HepG2 (cell line): ENCODE data around the gene KANSL3. TPM values are rescaled to one million over a fixed set of nuclear protein-coding genes. Genes with fewer than 3 reads are reported as not detected.

Experiments
- ATAC-seq: fragments of 200-7000 bp; cut with Tn5 transposase; 3 replicates; pipeline ENCODE4 v1.9.1; 2020; ENCODE audit warnings: mild to moderate bottlenecking, moderate library complexity
- BruUV-seq: library from RNA; stranded (reverse); fragments of 400-500 nt; replicated peaks from 2 replicates; lab custom pipeline; 2021; lab: Mats Ljungman, UMichigan
- CTCF ChIA-PET: fragments of 300-600 bp; formaldehyde crosslinking; extraction: SDS; loops from one replicate; lab custom pipeline; 2021; ENCODE audit warnings: low total read pairs, inconsistent platforms, low intra/inter-chr PET ratio; lab: Yijun Ruan, JAX
- POLR2A ChIA-PET: fragments of 350-600 bp; sonication (Branson Sonifier 250); formaldehyde crosslinking; loops from one replicate; lab custom pipeline; 2020; ENCODE audit warnings: antibody characterized with exemption, inconsistent platforms; lab: Yijun Ruan, JAX
- DNase-seq: peaks from one replicate; pipeline ENCODE4 v3.0.0-alpha.2; 2015; ENCODE audit warnings: low spot score
- FAIRE-seq: peaks from 3 replicates; lab custom pipeline; 2011; peaks lifted over from hg19 to GRCh38; lab: Jason Lieb, UNC
- H2AFZ ChIP-seq: one replicate; pipeline ENCODE4 v1.6.1; 2011; ENCODE audit warnings: low read length, inconsistent platforms
- H3K27ac ChIP-seq: fragments of 300-600 bp; 3 replicates; pipeline ENCODE4 v1.8.0; 2011; ENCODE audit warnings: mixed run types, mild to moderate bottlenecking, mixed read lengths, low read length, inconsistent platforms; ENCODE audit not compliant: insufficient read depth; ENCODE audit errors: extremely low read length
- H3K27me3 ChIP-seq, 2 experiments: fragments of 200-600 bp in 1 of 2; 2 replicates in 1 of 2; 3 replicates in 1 of 2; pipeline versions ENCODE4 v1.6.0 to v1.8.0; 2011; ENCODE audit warnings: low read length in 2 of 2, mild to moderate bottlenecking in 2 of 2, moderate library complexity in 2 of 2, inconsistent platforms in 1 of 2; ENCODE audit not compliant: insufficient read depth in 2 of 2, control insufficient read depth in 1 of 2
- H3K36me3 ChIP-seq, 2 experiments: fragments of 200-600 bp in 1 of 2; replicated peaks in 1 of 2; 2 replicates in 1 of 2; 3 replicates in 1 of 2; pipeline versions ENCODE4 v1.5.1 to v1.8.0; 2011; ENCODE audit warnings: low read length in 2 of 2, inconsistent platforms in 1 of 2; ENCODE audit not compliant: insufficient read depth in 2 of 2, control insufficient read depth in 1 of 2
- H3K4me1 ChIP-seq: 2 replicates; pipeline ENCODE4 v1.5.1; 2012; ENCODE audit warnings: low read length, inconsistent platforms; ENCODE audit not compliant: insufficient read depth
- H3K4me2 ChIP-seq: 2 replicates; pipeline ENCODE4 v1.6.0; 2011; ENCODE audit warnings: low read depth, low read length, inconsistent platforms
- H3K4me3 ChIP-seq, 3 experiments: fragments of 200-600 bp in 1 of 3; sonication (generic), shearing (Covaris generic) in 1 of 3; replicated peaks in 1 of 3; 2 replicates each; pipeline ENCODE4 v1.5.1; 2011 to 2016; ENCODE audit warnings: low read length in 3 of 3, inconsistent platforms in 2 of 3, low read depth in 2 of 3, mild to moderate bottlenecking in 2 of 3, control low read depth in 1 of 3, mixed read lengths in 1 of 3; ENCODE audit not compliant: insufficient read depth in 1 of 3
- H3K79me2 ChIP-seq: one replicate; pipeline ENCODE4 v1.6.1; 2011; ENCODE audit warnings: low read length, inconsistent platforms; ENCODE audit not compliant: insufficient read depth
- H3K9ac ChIP-seq: 2 replicates; pipeline ENCODE4 v1.6.0; 2011; ENCODE audit warnings: mild to moderate bottlenecking, low read depth, low read length, inconsistent platforms; ENCODE audit not compliant: insufficient read depth
- H3K9me3 ChIP-seq: 2 replicates; pipeline ENCODE4 v1.5.1; 2012; ENCODE audit warnings: mild to moderate bottlenecking, low read length
- H4K20me1 ChIP-seq: 2 replicates; pipeline ENCODE4 v1.6.0; 2011; ENCODE audit warnings: inconsistent platforms, mild to moderate bottlenecking, low read length, moderate library complexity; ENCODE audit not compliant: insufficient read depth
- CENPT ChIP-seq: sonication (generic); formaldehyde crosslinking; IDR thresholded peaks from 2 replicates; pipeline ENCODE4 v1.8.0; 2022; ENCODE audit warnings: low read depth, mild to moderate bottlenecking, moderate library complexity, missing genetic modification reagents
- FOSL2 ChIP-seq: sonication (generic); formaldehyde crosslinking; IDR thresholded peaks from 2 replicates; pipeline ENCODE4 v1.4.0; 2020; ENCODE audit warnings: missing genetic modification reagents
- MIER2 ChIP-seq: IDR thresholded peaks from 2 replicates; pipeline ENCODE4 v1.6.1; 2016; ENCODE audit warnings: missing biosample characterization, missing genetic modification reagents
- SKI ChIP-seq: fragments of 450-650 bp; IDR thresholded peaks from one replicate; pipeline ENCODE4 v1.6.1; 2018; ENCODE audit warnings: mild to moderate bottlenecking; ENCODE audit not compliant: partially characterized antibody
- SNRNP70 ChIP-seq: fragments of 200-400 bp; formaldehyde crosslinking; IDR thresholded peaks from 2 replicates; pipeline ENCODE4 v1.6.1; 2017; ENCODE audit warnings: mild to moderate bottlenecking, low read depth, low read length, moderate library complexity
- SOX6 ChIP-seq, 2 experiments: fragments of 450-650 bp in 1 of 2; sonication (generic) in 1 of 2; formaldehyde crosslinking in 1 of 2; IDR thresholded peaks; 2 replicates each; pipeline versions ENCODE4 v1.4.0 to v1.6.1; 2017 to 2020; ENCODE audit warnings: antibody characterized with exemption in 1 of 2, mild to moderate bottlenecking in 1 of 2, missing genetic modification reagents in 1 of 2
- ZNF17 ChIP-seq: sonication (generic); formaldehyde crosslinking; IDR thresholded peaks from 2 replicates; pipeline ENCODE4 v1.5.0; 2020; ENCODE audit warnings: mild to moderate bottlenecking, missing genetic modification reagents
- ZNF557 ChIP-seq: sonication (generic); formaldehyde crosslinking; IDR thresholded peaks from 2 replicates; pipeline ENCODE4 v1.4.0; 2020; ENCODE audit warnings: missing genetic modification reagents
- ZNF790 ChIP-seq: sonication (generic); formaldehyde crosslinking; IDR thresholded peaks from 2 replicates; pipeline ENCODE4 v1.8.0; 2022; ENCODE audit warnings: missing genetic modification reagents, mild to moderate bottlenecking, borderline replicate concordance
- ZNF883 ChIP-seq: sonication (generic); formaldehyde crosslinking; IDR thresholded peaks from 2 replicates; pipeline ENCODE4 v1.5.1; 2020; ENCODE audit warnings: mild to moderate bottlenecking, missing genetic modification reagents; ENCODE audit errors: not compliant biosample characterization
- WGBS: methylation state at CpG from one replicate; pipeline ENCODE4 v1.1.6; 2017; ENCODE audit warnings: low lambda C conversion rate; 5-methylcytosine and 5-hydroxymethylcytosine counted together
- in situ Hi-C: cut with HindIII; loops from 2 replicates; pipeline ENCODE4 v1.10.0; 2017; ENCODE audit warnings: low pct_unique_long_range_greater_than_20kb; ENCODE audit not compliant: extremely low pct_ligation_motif_present
- intact Hi-C: fragments of 100-400 bp; cut with micrococcal nuclease; formaldehyde crosslinking; loops from one replicate; pipeline ENCODE4 v1.10.0; 2022; ENCODE audit not compliant: unreplicated experiment
- polyA plus RNA-seq, 8 experiments: library from polyadenylated mRNA; depleted of rRNA in 3 of 8; stranded (reverse) in 7 of 8; unstranded in 1 of 8; fragments of >200 nt; fragmentation: Illumina TruSeq in 4 of 8; extraction: Trizol in 4 of 8; gene quantifications; 2 replicates each; pipeline versions ENCODE4 v1.2.1 to v1.2.3, GENCODE V29; 2011 to 2016; ENCODE audit warnings: low read depth in 4 of 8, missing spikeins in 1 of 8, mixed read lengths in 1 of 8; ENCODE audit not compliant: insufficient read depth in 1 of 8
- total RNA-seq, 5 experiments: library from RNA; depleted of rRNA; stranded (reverse); fragments of >200 nt; fragmentation: Illumina TruSeq; extraction: Trizol; gene quantifications; 2 replicates each; pipeline ENCODE4 v1.2.3, GENCODE V29; 2016; ENCODE audit warnings: low read depth in 1 of 5
- TF ChIP-seq, protein P1 (sequence below): sonication (generic); formaldehyde crosslinking; IDR thresholded peaks from 2 replicates; pipeline ENCODE4 v1.4.0; 2020; ENCODE audit warnings: missing genetic modification reagents, borderline replicate concordance
- TF ChIP-seq, protein P2 (sequence below): sonication (generic); formaldehyde crosslinking; IDR thresholded peaks from 2 replicates; pipeline ENCODE4 v1.5.0; 2020; ENCODE audit warnings: mild to moderate bottlenecking, missing genetic modification reagents, borderline replicate concordance
- TF ChIP-seq, protein P3 (sequence below): sonication (generic); formaldehyde crosslinking; conservative IDR thresholded peaks from 2 replicates; pipeline ENCODE4 v1.4.0; 2020; ENCODE audit warnings: missing genetic modification reagents

The KANSL3 gene
- total and polyA plus RNA-seq, 2 of the 13 experiments (the other 11 are each of a cell fraction or from before 2014, with no cell fraction given): 20.8 to 37.3 TPM

DNA sequence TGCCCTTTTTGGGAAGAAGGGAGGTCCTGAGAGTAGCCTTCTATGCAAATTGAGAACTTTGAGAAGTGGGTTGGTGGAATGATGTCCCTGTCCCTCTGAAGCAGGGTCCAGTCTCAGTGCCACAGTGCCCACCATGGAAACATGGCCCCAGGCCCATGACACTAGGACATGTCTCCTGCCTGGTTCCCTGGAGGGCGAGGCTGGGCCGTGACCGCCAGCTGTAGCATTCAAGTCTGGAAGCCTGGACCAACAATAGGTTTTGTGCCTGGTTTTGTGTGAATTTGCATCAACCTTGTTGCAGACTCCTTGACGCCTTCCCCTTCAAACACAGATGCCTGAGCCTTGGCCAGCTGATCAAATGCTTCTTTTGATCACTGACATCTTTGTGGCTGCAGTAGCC lies 74.1 kb downstream of the KANSL3 start (continued):
- TF ChIP-seq, protein P1, sequence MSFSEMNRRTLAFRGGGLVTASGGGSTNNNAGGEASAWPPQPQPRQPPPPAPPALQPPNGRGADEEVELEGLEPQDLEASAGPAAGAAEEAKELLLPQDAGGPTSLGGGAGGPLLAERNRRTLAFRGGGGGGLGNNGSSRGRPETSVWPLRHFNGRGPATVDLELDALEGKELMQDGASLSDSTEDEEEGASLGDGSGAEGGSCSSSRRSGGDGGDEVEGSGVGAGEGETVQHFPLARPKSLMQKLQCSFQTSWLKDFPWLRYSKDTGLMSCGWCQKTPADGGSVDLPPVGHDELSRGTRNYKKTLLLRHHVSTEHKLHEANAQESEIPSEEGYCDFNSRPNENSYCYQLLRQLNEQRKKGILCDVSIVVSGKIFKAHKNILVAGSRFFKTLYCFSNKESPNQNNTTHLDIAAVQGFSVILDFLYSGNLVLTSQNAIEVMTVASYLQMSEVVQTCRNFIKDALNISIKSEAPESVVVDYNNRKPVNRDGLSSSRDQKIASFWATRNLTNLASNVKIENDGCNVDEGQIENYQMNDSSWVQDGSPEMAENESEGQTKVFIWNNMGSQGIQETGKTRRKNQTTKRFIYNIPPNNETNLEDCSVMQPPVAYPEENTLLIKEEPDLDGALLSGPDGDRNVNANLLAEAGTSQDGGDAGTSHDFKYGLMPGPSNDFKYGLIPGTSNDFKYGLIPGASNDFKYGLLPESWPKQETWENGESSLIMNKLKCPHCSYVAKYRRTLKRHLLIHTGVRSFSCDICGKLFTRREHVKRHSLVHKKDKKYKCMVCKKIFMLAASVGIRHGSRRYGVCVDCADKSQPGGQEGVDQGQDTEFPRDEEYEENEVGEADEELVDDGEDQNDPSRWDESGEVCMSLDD (CRISPR knock-in tag): no peak
- TF ChIP-seq SOX6 (IDR thresholded peaks at IDR 0.05): no peak
- TF ChIP-seq SOX6 (CRISPR knock-in tag; IDR thresholded peaks at IDR 0.05): no peak
- TF ChIP-seq SNRNP70: no peak
- TF ChIP-seq, protein P2, sequence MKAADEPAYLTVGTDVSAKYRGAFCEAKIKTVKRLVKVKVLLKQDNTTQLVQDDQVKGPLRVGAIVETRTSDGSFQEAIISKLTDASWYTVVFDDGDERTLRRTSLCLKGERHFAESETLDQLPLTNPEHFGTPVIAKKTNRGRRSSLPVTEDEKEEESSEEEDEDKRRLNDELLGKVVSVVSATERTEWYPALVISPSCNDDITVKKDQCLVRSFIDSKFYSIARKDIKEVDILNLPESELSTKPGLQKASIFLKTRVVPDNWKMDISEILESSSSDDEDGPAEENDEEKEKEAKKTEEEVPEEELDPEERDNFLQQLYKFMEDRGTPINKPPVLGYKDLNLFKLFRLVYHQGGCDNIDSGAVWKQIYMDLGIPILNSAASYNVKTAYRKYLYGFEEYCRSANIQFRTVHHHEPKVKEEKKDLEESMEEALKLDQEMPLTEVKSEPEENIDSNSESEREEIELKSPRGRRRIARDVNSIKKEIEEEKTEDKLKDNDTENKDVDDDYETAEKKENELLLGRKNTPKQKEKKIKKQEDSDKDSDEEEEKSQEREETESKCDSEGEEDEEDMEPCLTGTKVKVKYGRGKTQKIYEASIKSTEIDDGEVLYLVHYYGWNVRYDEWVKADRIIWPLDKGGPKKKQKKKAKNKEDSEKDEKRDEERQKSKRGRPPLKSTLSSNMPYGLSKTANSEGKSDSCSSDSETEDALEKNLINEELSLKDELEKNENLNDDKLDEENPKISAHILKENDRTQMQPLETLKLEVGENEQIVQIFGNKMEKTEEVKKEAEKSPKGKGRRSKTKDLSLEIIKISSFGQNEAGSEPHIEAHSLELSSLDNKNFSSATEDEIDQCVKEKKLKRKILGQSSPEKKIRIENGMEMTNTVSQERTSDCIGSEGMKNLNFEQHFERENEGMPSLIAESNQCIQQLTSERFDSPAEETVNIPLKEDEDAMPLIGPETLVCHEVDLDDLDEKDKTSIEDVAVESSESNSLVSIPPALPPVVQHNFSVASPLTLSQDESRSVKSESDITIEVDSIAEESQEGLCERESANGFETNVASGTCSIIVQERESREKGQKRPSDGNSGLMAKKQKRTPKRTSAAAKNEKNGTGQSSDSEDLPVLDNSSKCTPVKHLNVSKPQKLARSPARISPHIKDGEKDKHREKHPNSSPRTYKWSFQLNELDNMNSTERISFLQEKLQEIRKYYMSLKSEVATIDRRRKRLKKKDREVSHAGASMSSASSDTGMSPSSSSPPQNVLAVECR: no peak
- no peak for TF ChIP-seq FOSL2 (CRISPR knock-in tag)

DNA sequence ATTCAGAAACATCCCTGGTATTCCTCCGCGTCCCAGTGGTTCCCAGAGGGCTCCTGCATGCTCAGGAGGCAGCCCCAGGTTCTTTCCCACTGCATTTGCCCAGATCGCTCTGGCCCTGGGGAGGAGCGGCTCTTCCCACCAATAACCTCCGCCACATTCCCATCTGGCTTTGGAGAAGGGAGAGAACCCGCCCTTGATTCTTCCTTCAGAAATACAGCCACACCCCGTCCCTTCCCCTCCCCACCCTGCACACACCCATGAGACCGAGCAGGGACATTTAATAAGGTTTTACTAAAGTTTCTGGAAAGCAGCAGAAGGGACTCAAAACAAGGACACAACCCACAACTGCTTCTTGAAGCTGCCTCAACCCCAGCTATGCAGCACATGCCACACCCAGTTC lies 79.6 kb downstream of the KANSL3 start:
- no peak for ATAC-seq
- intact Hi-C loops: no loop called here

More for the DNA sequence above, 79.6 kb downstream of the KANSL3 start:
- Histone ChIP-seq H3K9ac (no peak overlapping the region), H3K27ac (no peak overlapping the region), H3K79me2 (no peaks in the 10 kb centered on the region), H3K9me3 (no peaks in the 10 kb centered on the region), H3K36me3 (no peaks in the 10 kb centered on the region), H3K4me2 (no peak overlapping the region), H3K27me3 (no peaks in the 10 kb centered on the region), H3K4me3 (no peak overlapping the region), H3K4me1 (peaks cover 54% of the 10 kb centered on the region), H4K20me1 (no peaks in the 10 kb centered on the region), H2AFZ (no peak overlapping the region)
- CTCF ChIA-PET: no interaction called here
- POLR2A ChIA-PET: interaction anchor here (2.9 kb wide), 1 partner anchor 79 kb away, joined by 7 read pairs; no protein-coding TSS in a partner anchor
- 88% methylated on average over 8 of the region's 8 CpGs for WGBS
- in situ Hi-C loops: no loop called here
- FAIRE-seq (no peak), DNase-seq (no peak)
- TF ChIP-seq ZNF17 (no peak), ZNF790 (no peak), CENPT (no peak), MIER2 (CRISPR knock-in tag) (no peak), SKI (no peak), ZNF883 (CRISPR knock-in tag) (no peak), ZNF557 (CRISPR knock-in tag) (no peak)
- TF ChIP-seq, protein P3, sequence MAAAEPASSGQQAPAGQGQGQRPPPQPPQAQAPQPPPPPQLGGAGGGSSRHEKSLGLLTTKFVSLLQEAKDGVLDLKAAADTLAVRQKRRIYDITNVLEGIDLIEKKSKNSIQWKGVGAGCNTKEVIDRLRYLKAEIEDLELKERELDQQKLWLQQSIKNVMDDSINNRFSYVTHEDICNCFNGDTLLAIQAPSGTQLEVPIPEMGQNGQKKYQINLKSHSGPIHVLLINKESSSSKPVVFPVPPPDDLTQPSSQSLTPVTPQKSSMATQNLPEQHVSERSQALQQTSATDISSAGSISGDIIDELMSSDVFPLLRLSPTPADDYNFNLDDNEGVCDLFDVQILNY (CRISPR knock-in tag): no peak
- no TSS peak for BruUV-seq
